ENCODE measurements around the gene CPNE2.
A peak's percentile ranks its signal among the peaks of the same experiment; 100 is the strongest.
"Not testable (repeated sequence)": the region's sequence is repeated elsewhere in the genome, so short reads cannot be mapped to it uniquely, and the experiment has no call there.

The CPNE2 gene

GRCh38 chr16:57069635-57070370 is 22.6 kb upstream of the CPNE2 start:
- DNase-seq (ENCODE audit: low read depth in 2 of 2), result no peak

DNA sequence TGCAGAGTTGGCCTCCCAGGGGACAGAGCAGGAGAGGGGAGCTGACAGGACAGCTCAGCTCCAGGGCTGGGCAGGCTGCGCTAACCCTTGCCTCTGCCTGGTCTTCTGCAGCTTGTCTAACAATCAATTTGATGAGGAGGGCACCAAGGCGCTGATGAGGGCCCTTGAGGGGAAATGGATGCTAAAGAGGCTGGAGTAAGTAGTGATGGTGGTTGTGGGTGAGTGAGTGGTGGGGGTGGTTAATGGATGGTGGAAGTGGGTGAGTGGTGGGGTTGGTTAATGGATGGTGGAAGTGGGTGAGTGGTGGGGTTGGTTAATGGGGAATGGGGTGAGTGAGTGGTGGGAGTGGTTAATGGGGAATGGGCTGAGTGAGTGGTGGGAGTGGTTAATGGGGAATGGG is 22.0 kb upstream of the CPNE2 start:
- DNase-seq (ENCODE audit: low read depth in 2 of 2), result no peak

- not testable (repeated sequence) for DNase-seq (ENCODE audit: low read depth in 2 of 2)
Observed at GRCh38 chr16:57071081-57071732, 21.2 kb upstream of the CPNE2 start.

DNA sequence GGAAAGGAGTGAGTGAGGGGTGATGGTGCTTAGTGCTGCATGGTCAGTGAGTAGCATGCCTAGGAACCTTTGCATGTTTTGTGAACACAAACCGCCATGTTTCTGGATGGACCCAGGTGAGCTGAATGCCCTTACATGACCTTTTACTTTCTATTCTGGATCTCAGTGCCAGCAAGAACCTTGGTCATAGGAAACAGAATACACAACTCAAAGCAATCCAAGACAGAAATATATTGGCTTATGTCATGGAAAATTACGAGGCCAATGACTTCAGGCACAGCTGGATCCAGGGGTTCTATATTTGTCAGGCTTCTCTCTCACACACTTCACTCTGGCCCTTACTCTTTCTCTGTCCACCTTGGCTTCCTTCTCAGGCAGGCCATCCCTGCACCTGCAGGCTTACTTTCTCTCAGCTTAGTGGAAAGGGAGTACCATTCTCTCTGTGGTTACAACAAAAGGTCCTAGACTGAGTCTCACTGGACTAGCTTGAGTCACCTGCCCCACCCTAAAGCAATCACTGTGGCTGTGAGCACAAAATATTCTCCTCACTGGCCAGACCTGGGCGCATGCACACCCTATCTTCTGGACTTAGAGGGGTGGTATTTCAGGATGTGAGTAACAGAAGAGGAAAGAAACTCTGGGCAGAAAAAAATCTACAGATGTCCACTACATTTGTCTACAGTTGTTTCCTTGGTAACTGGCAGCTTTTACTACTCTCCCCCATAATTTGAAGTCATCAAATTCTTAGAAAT is 20.4 kb upstream of the CPNE2 start:
- DNase-seq (ENCODE audit: low read depth in 2 of 2), result no peak

- DNase-seq (ENCODE audit: low read depth in 2 of 2), result no peak
Observed at GRCh38 chr16:57072616-57073275, 19.6 kb upstream of the CPNE2 start.

DNA sequence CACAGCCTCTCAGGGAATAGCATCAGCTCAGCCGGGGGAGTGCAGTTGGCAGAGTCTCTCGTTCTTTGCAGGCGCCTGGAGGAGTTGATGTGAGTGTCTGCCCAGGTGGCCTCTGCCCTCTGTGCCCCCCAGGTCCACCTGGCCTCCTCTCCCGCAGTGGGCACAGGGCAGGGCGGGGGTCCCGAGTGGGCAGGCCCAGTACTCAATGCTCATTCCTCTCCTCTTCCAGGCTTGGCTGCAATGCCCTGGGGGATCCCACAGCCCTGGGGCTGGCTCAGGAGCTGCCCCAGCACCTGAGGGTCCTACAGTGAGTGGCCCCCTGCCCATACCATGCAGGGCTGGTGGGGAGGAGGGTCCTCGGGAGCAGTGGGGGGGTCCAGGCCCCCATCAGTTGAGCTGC is 14.7 kb upstream of the CPNE2 start:
- no peak for DNase-seq (ENCODE audit: low read depth in 2 of 2)

DNA sequence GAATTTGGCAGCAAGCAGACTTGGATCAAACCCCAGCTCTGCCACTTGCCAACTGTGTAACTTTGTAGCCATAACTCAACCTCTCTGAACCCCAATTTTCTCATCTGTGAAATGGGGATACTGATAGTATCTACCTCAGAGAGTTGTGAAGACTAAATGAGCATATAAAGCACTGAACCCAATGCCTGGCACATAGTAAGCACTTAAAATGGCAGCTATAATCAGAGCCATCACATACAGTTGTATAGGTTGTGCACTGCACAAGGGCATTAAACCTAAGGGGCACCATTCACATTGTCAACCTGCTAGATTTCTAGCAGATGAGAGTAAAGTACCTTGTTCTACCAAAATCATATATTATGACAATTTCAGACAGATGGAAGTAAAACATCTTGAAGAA is 10.6 kb upstream of the CPNE2 start:
- no peak for DNase-seq (ENCODE audit: low read depth in 2 of 2)

DNA sequence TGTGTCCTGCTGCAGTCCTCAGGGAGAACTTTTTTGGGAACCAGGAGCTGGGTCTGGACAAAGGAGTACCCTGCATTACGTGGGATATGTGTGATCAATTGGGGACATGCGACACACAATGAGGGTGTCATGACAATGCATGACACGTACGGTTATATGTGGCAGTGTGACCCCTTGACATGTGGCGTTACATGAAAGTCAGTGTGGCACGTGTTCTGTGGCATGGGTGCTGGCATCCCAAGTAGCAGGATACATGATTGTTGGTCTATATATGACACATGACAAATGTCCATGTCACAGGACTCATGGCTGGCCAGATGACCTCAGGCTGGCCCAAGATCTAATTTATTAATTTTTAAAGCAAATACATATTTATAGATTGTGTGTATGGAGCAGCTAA is 9.7 kb upstream of the CPNE2 start:
- no peak for DNase-seq (ENCODE audit: low read depth in 2 of 2)

DNA sequence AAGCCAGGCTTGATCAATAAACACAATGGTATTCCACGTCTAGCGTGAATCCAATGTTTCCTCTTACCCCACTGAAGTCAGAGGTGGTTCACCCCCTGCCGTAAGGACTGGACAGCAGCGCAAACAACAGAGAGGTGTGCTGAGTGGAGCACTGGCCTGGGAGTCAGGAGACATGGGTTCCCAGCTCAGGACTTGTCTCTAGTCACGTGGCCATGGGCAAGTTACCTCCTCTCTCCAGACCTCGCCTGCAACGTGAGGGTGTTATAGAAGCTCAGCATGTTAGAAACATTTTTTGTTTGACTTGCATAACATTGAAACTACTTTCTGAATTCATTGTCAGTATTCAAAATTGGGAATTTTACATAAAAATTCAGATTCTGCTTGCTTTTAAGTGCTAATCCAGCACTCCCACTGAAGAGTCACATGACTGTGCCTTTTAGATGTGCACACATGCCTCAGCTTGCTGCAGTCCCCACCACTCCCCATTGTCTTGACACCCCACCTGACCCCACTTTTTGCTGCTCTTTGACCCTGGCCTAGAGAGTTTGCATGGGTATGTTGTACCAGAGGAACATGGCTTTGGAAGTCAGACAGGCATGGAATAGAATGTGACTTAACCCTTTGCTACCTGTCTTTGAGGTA is 8.8 kb upstream of the CPNE2 start:
- no peak for DNase-seq (ENCODE audit: low read depth in 2 of 2)

- DNase-seq (ENCODE audit: low read depth in 2 of 2), result peak; percentile 44 to 46
Observed at GRCh38 chr16:57084257-57084770, 8.1 kb upstream of the CPNE2 start.

DNA sequence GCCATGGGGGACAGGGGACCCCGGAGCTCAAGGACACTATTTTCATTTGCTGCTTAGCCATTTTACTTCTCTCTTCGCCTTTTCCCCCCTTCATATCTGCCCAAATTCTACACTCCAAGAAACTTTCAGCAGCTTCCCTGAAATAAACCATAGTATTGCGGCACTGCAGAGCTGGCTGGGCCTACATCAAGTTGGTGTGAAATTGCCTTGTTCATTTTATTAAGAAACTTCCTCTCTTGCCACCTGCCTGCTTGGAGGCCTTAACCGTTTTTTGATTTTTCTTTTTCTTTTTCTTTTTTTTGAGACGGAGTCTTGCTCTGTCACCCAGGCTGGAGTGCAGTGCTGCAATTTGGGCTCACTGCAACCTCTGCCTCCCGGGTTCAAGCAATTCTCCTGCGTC is 7.4 kb upstream of the CPNE2 start:
- no peak for DNase-seq (ENCODE audit: low read depth in 2 of 2)

- DNase-seq (ENCODE audit: low read depth in 2 of 2), result no peak
Observed at GRCh38 chr16:57087003-57087402, 5.4 kb upstream of the CPNE2 start.

- DNase-seq (ENCODE audit: low read depth in 2 of 2), result no peak
Observed at GRCh38 chr16:57089406-57089805, 3.0 kb upstream of the CPNE2 start.

DNA sequence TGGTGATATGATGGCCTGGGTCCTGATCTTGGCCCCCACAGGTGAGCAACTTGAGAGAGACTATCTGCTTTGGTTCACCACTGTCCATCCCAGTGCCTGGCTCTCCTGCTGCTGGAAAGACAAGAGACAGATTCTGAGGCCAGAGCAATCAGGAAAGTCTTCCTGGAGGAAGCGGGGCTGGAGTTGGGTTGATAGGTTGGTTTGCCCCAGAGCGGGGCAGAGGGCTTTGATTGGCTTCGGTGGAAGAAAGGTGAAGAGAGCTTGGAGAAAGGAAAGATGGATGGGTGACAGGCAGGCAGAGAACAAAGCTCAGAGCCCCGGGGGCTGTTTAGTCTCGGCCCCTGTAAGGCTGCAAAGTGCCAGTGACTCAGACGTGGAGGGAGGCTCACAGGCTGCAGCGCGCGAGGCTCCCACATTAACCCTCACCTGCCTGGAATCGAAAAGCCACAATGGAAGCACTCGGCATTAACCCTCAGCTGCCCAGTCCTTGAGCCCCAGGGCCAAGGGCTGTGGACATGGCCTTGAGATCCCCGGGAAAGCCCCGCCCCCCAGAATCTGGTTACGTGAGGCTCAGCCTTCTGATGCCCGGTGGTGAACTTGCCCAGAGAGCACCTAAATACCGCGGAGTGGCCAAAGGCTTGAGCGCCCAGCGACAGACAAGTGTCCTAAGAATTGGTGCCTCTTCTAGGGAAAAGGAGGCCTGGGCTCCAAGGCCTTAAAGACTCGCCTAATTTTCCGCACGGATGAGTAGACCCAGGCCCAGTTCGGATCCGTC is 996 bp upstream of the CPNE2 start:
- no peak for DNase-seq (ENCODE audit: low read depth in 2 of 2)

GRCh38 chr16:57092786-57093411 is 516 bp downstream of the CPNE2 start:
- peak in 1 of 2 donors; percentile 34 for DNase-seq (ENCODE audit: low read depth in 2 of 2)

GRCh38 chr16:57093666-57094564 is 1.5 kb downstream of the CPNE2 start:
- DNase-seq (ENCODE audit: low read depth in 2 of 2), result no peak

DNA sequence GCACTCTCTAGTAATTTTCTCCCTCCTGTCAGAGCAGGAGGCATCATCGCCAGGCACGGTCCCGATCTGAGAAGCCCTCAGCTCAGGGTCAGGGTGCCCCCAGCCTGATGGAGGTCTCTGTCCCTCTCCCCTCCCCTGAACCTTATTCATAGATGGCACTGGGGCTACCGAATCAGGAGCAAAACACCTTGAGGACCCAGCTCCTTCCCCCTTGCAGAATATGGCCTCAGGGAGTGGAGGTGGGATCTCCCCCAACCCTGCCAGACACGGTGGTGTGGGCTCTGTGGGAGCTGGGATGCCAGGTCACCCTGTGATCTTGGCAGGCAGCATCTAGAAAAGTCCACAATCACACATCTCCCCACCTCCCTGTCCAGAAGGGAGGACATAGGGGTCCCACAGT is 2.5 kb downstream of the CPNE2 start:
- no peak for DNase-seq (ENCODE audit: low read depth in 2 of 2)

DNA sequence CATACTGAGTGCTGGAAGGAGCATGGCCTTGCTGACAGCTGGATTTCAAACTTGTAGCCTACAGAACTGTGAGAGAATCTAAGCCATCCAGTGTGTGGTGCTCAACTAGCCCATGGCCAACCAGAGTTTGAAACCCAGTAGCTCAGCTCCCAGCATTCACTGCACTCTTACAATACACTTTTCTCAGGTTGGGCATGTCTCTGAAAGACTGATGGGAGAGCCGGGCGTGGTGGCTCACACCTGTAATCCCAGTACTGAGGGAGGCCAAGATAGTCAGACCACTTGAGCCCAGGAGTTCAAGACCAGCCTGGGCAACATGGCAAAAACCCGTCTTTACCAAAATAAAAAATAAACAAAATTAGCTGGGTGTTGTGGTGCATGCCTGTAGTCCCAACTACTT is 3.8 kb downstream of the CPNE2 start:
- DNase-seq (ENCODE audit: low read depth in 2 of 2), result no peak

DNA sequence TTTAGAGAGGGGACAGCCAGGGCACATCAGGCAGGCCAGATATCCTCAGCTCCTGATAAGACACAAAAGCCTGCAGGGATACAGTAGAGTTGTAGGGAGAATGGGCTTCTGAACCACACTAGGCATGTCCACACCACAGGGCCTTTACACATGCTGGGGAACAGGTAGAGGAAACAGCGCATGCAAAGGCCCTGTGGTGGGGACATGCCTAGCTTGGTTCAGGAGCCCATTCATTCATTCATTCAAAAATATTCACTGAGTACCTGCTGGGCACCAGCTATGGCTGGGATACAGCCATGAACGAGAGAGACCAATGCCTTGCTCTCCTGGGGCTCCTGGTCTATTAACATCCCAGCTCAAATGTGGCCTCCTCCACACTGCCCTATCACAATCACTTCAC is 4.4 kb downstream of the CPNE2 start:
- DNase-seq (ENCODE audit: low read depth in 2 of 2), result no peak
